ENCODE measurements around the gene ZCWPW1. TPM values are rescaled to one million over a fixed set of nuclear protein-coding genes. Genes with fewer than 3 reads are reported as not detected.

ZCWPW1 gene
- total and polyA plus RNA-seq, 10 of the 15 experiments (the other 5 are each of a cell fraction or from before 2014, with no cell fraction given) = 1.3 to 4.4 (median 3.7) TPM

DNA sequence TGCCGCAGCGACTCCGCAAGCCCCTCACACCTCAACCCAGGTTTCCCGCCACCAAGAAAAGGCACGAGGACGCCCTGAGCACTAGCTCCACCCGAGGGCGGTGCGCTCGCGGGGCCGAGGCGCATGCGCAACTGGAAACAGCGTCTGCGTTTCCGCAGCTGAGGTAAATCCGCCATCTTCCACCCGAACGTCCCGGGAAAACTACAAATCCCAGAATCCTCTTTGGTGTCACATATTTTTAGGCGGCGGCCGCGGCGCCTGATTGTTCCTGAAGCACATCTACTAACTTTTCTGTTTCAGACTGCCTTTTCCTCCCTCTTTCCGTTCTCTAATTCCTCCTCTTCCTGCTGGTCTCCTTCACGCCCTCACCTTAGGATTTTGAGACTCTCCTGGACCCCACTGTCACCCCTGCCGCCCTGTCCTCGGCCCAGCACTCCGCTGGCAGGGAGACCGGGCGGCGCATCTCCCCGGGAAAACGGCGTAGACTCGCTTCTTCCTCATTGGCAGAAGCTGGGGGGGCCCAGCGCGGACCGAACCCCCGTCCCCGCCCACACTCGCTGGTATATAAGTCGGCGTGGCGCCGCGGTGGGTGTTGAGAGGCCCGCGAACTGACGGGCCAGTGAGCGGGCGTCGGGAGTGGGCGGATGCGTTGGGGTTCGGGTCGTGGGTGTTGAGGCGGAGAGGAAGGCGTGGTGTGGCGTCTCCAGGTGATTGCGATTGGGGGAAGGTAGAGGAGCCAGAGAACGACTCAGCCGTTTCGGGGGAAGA is at the start of gene ZCWPW1 (continued):
- TF ChIP-seq GATAD2B (conservative IDR thresholded peaks at IDR 0.05; ENCODE audit: low read depth) (peak; percentile 61; the same call in 1 of the 2 replicates), ZNF24 (IDR thresholded peaks at IDR 0.05) (0 out of 2 replicates have a peak, but pooled peaks have one; percentile 4), KLF5 (IDR thresholded peaks at IDR 0.05; ENCODE audit: partially characterized antibody) (peak; percentile 85), SUPT20H (IDR thresholded peaks at IDR 0.05; ENCODE audit: borderline replicate concordance, control insufficient read depth, low read depth, low read length) (no peak), CBFB (IDR thresholded peaks at IDR 0.05; ENCODE audit: low read depth) (peak; percentile 98), ZBED1 (IDR thresholded peaks at IDR 0.05; ENCODE audit: borderline replicate concordance) (peak; percentile 93), BACH1 (IDR thresholded peaks at IDR 0.05; ENCODE audit: borderline replicate concordance) (peak; percentile 96), SPI1 (IDR thresholded peaks at IDR 0.05; ENCODE audit: borderline replicate concordance, insufficient read depth, low read depth, low read length) (peak; percentile 18; the same call in 1 of the 2 replicates), ESRRA (IDR thresholded peaks at IDR 0.05; ENCODE audit: low read length) (no peak), POU2F2 (IDR thresholded peaks at IDR 0.05; ENCODE audit: borderline replicate concordance, low read depth, low read length) (peak; percentile 91; the same call in 2 of the 3 replicates), WRNIP1 (IDR thresholded peaks at IDR 0.05; ENCODE audit: borderline replicate concordance, low read depth, low read length) (0 out of 2 replicates have a peak, but pooled peaks have one; percentile 32), IKZF1 (conservative IDR thresholded peaks at IDR 0.05) (peak; percentile 94), YBX1 (IDR thresholded peaks at IDR 0.05) (no peak), PML (IDR thresholded peaks at IDR 0.05; ENCODE audit: low read length) (no peak)
- TF ChIP-seq, protein P1, sequence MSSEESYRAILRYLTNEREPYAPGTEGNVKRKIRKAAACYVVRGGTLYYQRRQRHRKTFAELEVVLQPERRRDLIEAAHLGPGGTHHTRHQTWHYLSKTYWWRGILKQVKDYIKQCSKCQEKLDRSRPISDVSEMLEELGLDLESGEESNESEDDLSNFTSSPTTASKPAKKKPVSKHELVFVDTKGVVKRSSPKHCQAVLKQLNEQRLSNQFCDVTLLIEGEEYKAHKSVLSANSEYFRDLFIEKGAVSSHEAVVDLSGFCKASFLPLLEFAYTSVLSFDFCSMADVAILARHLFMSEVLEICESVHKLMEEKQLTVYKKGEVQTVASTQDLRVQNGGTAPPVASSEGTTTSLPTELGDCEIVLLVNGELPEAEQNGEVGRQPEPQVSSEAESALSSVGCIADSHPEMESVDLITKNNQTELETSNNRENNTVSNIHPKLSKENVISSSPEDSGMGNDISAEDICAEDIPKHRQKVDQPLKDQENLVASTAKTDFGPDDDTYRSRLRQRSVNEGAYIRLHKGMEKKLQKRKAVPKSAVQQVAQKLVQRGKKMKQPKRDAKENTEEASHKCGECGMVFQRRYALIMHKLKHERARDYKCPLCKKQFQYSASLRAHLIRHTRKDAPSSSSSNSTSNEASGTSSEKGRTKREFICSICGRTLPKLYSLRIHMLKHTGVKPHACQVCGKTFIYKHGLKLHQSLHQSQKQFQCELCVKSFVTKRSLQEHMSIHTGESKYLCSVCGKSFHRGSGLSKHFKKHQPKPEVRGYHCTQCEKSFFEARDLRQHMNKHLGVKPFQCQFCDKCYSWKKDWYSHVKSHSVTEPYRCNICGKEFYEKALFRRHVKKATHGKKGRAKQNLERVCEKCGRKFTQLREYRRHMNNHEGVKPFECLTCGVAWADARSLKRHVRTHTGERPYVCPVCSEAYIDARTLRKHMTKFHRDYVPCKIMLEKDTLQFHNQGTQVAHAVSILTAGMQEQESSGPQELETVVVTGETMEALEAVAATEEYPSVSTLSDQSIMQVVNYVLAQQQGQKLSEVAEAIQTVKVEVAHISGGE (CRISPR knock-in tag; IDR thresholded peaks at IDR 0.05) = 0 out of 2 replicates have a peak, but pooled peaks have one; percentile 31
- TF ChIP-seq, protein P2, sequence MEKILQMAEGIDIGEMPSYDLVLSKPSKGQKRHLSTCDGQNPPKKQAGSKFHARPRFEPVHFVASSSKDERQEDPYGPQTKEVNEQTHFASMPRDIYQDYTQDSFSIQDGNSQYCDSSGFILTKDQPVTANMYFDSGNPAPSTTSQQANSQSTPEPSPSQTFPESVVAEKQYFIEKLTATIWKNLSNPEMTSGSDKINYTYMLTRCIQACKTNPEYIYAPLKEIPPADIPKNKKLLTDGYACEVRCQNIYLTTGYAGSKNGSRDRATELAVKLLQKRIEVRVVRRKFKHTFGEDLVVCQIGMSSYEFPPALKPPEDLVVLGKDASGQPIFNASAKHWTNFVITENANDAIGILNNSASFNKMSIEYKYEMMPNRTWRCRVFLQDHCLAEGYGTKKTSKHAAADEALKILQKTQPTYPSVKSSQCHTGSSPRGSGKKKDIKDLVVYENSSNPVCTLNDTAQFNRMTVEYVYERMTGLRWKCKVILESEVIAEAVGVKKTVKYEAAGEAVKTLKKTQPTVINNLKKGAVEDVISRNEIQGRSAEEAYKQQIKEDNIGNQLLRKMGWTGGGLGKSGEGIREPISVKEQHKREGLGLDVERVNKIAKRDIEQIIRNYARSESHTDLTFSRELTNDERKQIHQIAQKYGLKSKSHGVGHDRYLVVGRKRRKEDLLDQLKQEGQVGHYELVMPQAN (conservative IDR thresholded peaks at IDR 0.05) = 0 out of 2 replicates have a peak, but pooled peaks have one; percentile 65
- TF ChIP-seq, protein P3, sequence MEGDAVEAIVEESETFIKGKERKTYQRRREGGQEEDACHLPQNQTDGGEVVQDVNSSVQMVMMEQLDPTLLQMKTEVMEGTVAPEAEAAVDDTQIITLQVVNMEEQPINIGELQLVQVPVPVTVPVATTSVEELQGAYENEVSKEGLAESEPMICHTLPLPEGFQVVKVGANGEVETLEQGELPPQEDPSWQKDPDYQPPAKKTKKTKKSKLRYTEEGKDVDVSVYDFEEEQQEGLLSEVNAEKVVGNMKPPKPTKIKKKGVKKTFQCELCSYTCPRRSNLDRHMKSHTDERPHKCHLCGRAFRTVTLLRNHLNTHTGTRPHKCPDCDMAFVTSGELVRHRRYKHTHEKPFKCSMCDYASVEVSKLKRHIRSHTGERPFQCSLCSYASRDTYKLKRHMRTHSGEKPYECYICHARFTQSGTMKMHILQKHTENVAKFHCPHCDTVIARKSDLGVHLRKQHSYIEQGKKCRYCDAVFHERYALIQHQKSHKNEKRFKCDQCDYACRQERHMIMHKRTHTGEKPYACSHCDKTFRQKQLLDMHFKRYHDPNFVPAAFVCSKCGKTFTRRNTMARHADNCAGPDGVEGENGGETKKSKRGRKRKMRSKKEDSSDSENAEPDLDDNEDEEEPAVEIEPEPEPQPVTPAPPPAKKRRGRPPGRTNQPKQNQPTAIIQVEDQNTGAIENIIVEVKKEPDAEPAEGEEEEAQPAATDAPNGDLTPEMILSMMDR (IDR thresholded peaks at IDR 0.05 in 2 of 3, conservative IDR thresholded peaks at IDR 0.05 in 1 of 3; ENCODE audit: control insufficient read depth in 2 of 3, extremely low read depth in 1 of 3, insufficient read depth in 1 of 3, low read depth in 3 of 3, low read length in 3 of 3) = no peak
- TF ChIP-seq, protein P4, sequence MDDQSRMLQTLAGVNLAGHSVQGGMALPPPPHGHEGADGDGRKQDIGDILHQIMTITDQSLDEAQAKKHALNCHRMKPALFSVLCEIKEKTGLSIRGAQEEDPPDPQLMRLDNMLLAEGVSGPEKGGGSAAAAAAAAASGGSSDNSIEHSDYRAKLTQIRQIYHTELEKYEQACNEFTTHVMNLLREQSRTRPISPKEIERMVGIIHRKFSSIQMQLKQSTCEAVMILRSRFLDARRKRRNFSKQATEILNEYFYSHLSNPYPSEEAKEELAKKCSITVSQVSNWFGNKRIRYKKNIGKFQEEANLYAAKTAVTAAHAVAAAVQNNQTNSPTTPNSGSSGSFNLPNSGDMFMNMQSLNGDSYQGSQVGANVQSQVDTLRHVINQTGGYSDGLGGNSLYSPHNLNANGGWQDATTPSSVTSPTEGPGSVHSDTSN (IDR thresholded peaks at IDR 0.05; ENCODE audit: insufficient replicate concordance, low read depth, low read length) = peak; percentile 66
- TF ChIP-seq, protein P5, sequence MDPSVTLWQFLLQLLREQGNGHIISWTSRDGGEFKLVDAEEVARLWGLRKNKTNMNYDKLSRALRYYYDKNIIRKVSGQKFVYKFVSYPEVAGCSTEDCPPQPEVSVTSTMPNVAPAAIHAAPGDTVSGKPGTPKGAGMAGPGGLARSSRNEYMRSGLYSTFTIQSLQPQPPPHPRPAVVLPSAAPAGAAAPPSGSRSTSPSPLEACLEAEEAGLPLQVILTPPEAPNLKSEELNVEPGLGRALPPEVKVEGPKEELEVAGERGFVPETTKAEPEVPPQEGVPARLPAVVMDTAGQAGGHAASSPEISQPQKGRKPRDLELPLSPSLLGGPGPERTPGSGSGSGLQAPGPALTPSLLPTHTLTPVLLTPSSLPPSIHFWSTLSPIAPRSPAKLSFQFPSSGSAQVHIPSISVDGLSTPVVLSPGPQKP (IDR thresholded peaks at IDR 0.05; ENCODE audit: low read depth, low read length) = peak; percentile 11; the same call in 1 of the 2 replicates
